Measurements from ENCODE around the gene ELF4.

GRCh38 chrX:130086447-130087206 is 23.7 kb downstream of the ELF4 start:
- TF ChIP-seq, protein P1, sequence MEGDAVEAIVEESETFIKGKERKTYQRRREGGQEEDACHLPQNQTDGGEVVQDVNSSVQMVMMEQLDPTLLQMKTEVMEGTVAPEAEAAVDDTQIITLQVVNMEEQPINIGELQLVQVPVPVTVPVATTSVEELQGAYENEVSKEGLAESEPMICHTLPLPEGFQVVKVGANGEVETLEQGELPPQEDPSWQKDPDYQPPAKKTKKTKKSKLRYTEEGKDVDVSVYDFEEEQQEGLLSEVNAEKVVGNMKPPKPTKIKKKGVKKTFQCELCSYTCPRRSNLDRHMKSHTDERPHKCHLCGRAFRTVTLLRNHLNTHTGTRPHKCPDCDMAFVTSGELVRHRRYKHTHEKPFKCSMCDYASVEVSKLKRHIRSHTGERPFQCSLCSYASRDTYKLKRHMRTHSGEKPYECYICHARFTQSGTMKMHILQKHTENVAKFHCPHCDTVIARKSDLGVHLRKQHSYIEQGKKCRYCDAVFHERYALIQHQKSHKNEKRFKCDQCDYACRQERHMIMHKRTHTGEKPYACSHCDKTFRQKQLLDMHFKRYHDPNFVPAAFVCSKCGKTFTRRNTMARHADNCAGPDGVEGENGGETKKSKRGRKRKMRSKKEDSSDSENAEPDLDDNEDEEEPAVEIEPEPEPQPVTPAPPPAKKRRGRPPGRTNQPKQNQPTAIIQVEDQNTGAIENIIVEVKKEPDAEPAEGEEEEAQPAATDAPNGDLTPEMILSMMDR (conservative IDR thresholded peaks at IDR 0.05 in 1 of 2, IDR thresholded peaks at IDR 0.05 in 1 of 2; ENCODE audit: low read depth in 1 of 2, low read length in 2 of 2): no peak
- no peak for TF ChIP-seq EZH2 (IDR thresholded peaks at IDR 0.05; ENCODE audit: low read length, missing control alignments)
